Myocyte (in vitro differentiated cells): Measurements from ENCODE around the gene LRRC57. TPM values are rescaled to one million over a fixed set of nuclear protein-coding genes. Genes with fewer than 3 reads are reported as not detected.
A peak's percentile ranks its signal among the peaks of the same experiment; 100 is the strongest.

Experiments used
- DNase-seq: peaks from one replicate; pipeline ENCODE4 v3.0.0-alpha.2; 2012; ENCODE audit warnings: low read depth
- total RNA-seq: library from RNA; depleted of rRNA; stranded (reverse); fragments of >200 nt; gene quantifications from 2 replicates; pipeline ENCODE4 v1.2.3, GENCODE V29; 2014

Gene LRRC57
- total RNA-seq, 1 donor from 2014 or later, result 11.1 TPM

- no peak for DNase-seq
Observed at GRCh38 chr15:42493679-42494078, 54.9 kb downstream of the LRRC57 start.

- DNase-seq, result no peak
Observed at GRCh38 chr15:42491539-42492225, 56.9 kb downstream of the LRRC57 start.

DNA sequence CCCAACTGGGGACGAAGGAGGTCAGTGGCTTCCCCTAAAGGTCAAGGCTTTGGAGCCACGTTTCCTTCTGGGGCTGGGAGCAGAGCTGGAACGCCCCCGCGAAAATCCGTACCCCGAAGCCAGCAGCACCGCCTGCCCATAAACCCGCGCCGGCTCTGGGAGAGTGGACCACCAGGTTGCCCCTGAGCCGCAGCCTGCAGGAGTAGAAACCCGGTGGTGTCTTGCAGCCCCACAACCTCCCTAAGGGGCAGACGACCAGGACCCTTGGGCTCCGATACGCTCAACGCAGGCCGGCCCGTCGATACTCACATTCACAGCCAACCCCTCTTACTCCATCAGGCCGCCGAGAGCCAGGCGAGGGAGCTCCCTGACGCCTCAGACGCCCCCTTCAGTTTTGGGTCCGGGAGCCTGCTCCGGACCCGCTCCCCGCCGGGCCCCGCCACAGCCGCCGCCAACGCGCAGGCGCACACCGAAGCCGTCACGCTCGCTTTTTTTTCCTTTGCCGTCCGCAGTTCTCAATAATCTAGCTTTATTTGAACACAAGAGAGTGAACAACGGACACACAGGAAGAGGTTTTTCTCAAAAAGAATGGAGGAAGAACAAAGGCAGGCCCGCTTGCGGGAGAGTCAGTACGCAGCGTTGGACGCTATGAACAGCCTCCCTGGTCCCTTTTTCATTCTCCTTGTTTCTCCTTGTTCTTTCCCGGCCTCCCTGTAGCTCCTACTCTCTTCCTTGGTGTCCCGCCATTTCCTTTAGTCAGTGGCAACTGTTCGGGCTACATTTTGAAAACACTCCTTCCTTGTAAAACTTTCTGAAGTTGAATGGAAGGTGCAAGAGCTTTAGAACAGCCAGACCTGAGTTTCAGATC lies 57.7 kb downstream of the LRRC57 start, which contains the start of gene ZNF106:
TSS of gene ZNF106 (minus strand) at position 471 of the 868 bp plus-strand sequence. CDS start 18,852 bp downstream, outside the sequence.
- peak; percentile 93 for DNase-seq

DNA sequence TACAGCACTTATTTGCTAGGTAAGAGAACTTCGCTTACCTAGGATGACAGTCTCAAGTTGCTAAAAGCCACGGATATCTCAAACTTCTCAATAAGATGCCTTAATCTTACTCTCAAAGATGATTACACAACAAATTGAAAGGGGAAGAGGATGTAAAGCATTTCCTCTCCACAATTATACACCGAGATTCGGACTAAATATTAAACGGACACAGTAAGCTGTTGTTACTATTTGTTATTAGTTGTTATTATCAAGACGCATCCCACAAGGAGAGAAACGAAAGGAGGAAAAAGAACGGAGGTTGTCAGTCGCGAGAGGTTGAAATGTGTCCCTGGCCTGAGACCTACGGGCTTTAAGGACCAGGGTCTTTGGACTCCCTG lies 58.3 kb downstream of the LRRC57 start:
- DNase-seq, result peak; percentile 18

Other genes starting within 250 kb of the LRRC57 start
- 8.2 and 12.3 TPM in 2 replicates for gene CAPN3, start 189.3 kb downstream of the LRRC57 start, total RNA-seq
- 236 and 741 TPM in 2 replicates for gene ZNF106, start 57.7 kb downstream of the LRRC57 start, total RNA-seq
- 73.0 and 91.6 TPM in 2 replicates for gene SNAP23, start 53.2 kb downstream of the LRRC57 start, total RNA-seq
- 18.0 and 18.7 TPM in 2 replicates for gene HAUS2, start within 50 bp of the LRRC57 start, total RNA-seq
- 5.4 and 10.1 TPM in 2 replicates for gene STARD9, start 26.8 kb upstream of the LRRC57 start, total RNA-seq
- gene CDAN1, start 188.3 kb upstream of the LRRC57 start, total RNA-seq, result 11.9 and 22.0 TPM in 2 replicates